GM19395 (cell line): ENCODE data around the gene PRKAR2B.
"Not testable (repeated sequence)": the region's sequence is repeated elsewhere in the genome, so short reads cannot be mapped to it uniquely, and the experiment has no call there.

Source experiments
- ATAC-seq: cut with Tn5 transposase; IDR thresholded peaks from one replicate; pipeline ENCODE4 v1.9.1; 2021; ENCODE audit warnings: mild to moderate bottlenecking, moderate library complexity; ENCODE audit not compliant: unreplicated experiment

Gene PRKAR2B

DNA sequence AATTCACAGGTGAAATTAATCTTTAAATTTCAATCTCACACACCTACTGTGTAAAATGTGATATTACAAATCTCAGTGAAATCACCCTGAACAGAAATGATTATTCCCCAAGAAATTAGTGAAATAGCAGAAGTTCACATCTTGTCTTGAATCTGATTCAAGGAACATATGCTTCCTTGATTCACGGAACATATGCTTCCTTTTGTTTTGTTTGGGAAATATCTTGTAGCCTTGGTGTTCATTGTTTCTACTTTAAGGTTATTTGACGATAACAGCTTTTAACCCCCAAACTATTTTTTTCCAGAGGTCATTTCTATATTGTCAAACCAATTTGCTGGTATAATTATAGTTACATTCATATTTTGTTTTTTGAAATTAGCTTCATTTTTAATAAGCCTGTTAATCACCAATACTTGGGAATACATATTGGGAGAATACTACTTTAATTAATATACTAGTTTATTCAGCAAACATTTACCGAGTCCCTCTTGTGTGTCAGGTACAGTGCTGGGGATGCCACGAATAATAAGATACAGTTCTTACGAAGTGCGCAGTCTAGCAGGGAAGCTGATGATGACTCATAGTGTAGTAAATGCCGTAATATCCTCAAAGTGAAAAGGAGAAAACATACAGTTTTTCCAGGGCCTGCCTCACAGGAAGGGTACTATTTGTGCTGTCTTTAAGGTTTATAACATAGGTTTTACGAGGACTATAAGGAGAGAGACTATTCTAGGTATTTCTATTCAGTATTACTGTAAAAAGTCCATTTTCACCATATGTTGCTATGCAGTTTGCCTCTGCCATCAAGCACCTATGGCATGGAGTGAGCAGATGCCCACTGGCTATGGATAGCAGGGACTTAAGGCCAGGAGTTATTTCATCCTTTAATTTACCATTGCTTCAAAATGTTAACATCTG lies 32.5 kb downstream of the PRKAR2B start:
- ATAC-seq: no peak

DNA sequence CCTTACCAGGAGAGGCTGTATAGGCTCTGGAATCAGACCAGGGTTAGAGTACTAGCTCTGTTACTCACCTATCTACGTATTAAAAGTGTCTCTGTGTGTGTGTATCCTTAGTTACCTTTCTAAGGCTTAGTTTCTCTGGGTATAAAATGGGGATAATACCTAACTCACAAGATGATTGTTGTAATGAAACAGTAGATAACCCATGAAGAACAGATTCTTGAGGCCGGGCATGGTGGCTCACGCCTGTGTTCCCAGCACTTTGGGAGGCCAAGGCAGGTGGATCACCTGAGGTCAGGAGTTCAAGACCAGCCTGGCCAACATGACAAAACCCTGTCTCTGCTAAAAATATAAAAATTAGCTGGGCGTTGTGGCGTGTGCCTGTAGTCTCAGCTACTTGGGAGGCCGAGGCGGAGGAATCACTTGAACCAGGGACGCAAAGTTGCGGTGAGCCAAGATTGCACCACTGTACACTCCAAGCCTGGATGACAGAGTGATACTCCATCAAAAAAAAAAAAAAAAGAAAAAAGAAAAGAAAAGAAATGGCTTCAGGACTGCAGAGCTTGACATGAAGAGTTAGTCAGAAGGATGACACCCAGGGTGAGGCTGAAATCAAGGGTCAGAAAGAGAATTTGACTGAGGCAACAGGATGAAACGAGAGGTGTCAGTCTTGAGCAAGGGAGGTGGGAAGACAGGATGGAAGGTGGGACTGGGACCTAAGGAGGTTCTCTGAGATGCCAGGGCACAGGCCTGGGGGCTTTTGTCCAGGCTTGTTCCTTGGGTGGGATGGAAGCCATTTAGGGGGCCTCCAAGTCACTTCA lies 33.4 kb downstream of the PRKAR2B start:
- ATAC-seq: no peak

DNA sequence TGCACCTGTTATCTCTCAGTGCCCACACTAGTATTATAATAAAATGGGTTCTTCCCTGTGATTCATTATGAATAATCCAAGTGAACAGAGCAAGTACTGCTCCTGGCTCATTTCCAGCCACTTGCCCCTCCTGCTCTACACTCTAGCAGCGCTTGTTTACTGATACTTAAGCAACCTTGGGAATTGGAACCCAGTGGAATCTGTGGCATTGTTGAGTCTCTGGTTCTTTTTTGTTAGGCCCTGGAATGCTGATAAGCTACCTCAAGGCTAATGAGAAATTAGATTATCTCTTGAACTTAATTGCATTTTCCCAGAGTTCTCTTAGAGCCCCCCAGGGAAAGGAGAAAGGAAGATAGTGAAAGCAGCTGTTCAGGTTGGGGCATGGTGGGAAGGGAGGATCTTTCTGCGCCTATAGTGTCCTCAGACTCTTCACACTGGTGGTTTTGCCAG lies 34.0 kb downstream of the PRKAR2B start:
- ATAC-seq: no peak

DNA sequence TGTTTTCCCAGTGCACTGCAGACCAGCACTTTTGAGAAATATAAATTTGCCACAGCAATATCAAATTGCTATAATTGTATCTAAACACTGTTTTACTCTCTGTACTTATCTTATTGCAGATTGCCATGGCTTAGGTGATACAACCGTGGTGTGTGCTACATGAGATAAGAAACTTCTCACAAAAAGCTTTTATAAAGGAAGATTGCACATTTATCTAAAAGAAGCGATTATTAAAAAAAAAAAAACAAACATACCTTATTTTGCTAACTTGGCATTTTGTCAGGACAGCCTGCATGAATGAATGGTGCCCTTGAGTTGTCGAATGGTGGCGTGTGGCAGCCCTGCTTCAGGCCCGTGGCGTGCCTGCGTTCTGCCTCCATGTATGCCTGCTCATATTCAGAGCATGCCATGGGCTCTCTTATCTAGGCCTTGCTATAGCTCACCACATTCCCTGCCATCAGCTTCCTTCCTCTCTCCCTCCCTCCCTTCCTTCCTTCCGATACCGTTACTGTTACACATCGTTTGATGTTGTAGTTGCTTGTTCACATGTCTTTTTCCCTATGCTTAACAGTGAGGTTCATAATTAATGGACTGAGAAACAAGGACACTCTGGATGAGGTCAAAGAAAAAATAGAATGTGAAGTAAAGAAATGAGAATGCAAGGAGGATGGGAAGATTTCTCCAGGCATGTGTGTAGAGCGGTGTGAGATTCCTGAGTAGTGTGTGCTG lies 34.9 kb downstream of the PRKAR2B start:
- ATAC-seq: no peak

DNA sequence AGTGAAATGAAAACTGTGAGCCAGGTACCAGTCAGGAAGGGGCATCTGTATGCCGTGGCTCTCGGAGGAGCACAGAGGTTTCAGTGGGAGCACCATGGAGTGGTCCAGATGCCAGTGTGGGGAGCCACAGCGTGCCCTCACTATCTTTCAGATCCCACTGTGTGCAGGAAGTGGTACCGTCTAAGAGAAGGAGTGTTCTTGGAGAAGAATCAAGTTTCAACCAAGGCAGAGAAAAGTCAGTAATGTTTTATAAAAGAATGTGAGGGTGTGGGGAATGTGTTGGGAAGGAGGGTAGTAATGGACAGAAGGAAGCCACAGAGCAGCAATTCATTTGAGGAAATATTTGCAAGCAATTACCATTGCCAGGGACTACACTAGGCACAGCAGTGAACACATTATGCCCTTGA lies 35.6 kb downstream of the PRKAR2B start:
- ATAC-seq: no peak

DNA sequence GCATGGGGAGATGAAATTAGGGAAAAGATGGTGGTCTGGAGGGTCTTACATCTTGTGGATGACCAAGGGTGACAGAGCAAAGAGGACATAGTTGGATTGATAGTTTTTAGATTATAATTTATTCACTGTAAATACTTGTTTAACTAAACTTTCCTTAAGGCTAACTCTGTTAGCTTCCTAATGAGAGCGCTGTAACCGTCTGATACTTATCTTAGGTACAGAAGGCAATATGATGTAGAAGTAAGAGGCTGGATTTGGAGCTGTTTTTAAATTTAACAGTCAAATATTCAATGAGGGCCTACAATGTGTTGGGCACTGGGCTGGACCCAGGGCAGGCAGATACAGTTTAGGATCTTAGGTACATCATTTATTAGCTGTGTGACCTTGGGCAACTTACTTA lies 36.0 kb downstream of the PRKAR2B start:
- no peak for ATAC-seq

DNA sequence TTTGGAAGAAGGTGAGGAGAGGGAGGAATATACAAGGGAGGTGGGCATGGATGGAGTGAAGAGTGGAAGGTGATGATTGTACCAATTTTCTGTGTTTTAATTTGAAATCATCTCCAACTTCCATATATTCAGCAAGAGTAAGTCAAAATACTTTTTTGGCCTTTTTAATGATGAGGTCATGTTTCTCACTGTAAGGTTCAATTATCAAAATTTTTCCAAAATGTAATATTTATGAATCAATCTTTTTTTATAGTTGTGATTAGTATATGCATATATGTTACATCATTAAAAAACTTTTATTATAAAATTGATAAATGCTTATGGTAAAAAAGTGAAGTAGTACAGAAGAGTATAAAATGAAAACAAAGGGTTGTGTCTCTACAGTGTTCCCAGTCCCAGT lies 40.7 kb downstream of the PRKAR2B start:
- no peak for ATAC-seq

DNA sequence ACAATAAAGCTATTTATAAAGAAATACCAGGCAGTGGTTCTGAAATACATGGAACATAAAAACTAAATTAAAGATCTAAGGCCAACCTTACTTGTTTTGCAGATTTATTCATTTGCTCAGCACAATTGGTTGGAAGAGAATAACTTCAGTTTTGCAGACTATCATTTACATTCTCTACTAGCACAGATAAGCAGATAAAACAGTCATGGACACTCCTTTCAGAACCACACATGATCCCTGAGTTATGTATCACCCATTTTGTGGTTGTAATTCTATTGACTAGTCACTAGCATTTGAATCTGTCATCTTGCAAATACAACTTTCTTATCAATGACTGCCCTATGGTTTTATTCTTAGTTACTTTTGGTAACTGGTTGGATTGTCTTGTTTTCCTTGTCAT lies 45.1 kb downstream of the PRKAR2B start:
- ATAC-seq: no peak

DNA sequence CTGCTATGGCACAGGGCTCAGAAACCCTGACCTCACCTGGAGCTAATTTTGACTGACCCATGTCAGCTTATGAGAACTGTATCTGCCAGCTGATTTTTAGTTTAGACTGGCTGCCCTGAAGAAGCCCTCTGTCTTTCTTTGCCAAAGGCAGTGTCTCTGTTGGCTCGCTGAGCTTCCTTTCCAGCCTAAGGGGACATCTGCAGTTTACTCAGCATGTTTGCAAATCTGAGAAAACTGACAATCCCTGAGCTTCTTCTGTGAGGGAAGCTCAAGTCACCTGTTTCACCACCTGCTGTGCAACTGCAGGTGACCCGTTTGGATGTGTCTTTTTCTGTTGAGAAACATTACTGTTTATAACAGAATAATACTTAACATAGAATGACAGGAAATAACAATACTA lies 46.0 kb downstream of the PRKAR2B start:
- ATAC-seq: no peak

DNA sequence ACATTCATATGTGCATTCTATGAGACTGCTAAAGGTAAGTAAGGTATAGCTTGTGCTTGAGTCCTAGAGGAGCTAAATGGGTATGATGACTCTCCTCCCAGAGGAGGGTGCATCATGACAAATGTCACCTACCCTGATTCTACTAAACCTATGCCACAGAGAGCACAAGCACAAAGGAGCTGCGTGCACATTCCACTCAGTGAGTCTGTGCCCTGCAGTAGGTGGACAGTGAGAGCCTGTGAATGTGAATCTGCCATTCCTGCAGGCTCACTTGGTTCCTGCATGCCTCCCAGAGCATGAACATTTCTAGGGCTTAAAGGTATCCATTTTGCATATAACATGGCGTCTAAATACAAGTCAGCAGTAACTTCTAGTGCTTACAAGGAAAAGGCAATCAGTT lies 46.8 kb downstream of the PRKAR2B start:
- no peak for ATAC-seq

DNA sequence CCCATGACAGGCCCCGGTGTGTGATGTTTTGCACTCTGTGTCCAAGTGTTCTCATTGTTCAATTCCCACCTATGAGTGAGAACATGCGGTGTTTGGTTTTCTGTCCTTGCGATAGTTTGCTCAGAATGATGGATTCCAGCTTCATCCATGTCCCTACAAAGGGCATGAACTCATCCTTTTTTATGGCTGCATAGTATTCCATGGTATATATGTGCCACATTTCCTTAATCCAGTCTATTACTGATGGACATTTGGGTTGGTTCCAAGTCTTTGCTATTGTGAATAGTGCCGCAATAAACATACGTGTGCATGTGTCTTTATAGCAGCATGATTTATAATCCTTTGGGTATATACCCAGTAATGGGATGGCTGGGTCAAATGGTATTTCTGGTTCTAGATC lies 49.2 kb downstream of the PRKAR2B start:
- ATAC-seq: not testable (repeated sequence)

DNA sequence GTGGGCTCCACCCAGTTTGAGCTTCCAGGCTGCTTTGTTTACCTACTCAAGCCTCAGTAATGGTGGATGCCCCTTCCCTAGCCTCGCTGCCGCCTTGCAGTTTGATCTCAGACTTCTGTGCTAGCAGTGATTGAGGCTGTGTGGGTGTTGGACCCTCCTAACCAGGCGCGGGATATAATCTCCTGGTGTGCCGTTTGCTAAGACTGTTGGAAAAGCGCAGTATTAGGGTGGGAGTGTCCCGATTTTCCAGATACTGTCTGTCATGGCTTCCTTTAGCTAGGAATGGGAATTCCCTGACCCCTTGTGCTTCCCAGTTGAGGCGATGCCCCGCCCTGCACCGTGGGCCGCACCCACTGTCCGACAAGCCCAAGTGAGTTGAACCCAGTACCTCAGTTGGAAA lies 54.6 kb downstream of the PRKAR2B start:
- ATAC-seq: not testable (repeated sequence)

DNA sequence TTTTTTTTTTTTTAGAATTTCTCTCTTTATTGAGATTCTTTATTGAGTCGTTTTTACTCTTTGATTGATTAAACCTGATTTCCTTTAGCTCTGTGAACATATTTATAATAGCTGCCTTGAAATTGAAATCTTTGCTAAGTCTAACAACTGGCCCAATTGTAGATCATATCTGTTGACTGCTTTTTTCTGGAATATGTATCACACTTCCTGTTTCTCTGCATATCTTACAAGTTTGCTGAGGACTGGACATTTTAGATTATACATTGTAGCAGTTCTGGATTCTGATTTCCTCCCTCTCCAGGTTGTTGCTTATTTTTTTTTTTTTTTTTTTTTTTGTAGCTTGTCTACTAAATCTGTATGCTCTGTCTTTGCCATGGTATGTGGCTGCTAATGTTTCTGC lies 56.3 kb downstream of the PRKAR2B start:
- ATAC-seq: no peak

DNA sequence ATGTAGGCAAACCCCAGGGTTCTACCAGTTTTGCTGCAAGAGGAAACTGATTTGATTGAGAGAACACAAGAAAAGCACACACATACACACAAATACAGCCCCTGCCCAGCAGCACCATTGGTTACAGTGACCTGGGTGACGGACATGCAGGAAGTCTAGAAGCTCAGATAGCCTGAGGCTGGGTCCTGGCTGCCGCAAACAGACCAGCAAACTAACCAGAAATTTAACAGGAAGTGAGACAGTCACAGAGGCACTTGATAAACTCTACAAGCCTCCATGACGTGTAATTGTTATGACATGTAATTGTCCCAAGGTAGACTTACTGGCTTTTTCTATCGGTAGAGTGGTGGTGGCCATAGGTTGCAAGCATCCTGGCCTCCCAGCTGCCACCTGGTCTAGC lies 58.9 kb downstream of the PRKAR2B start:
- no peak for ATAC-seq

DNA sequence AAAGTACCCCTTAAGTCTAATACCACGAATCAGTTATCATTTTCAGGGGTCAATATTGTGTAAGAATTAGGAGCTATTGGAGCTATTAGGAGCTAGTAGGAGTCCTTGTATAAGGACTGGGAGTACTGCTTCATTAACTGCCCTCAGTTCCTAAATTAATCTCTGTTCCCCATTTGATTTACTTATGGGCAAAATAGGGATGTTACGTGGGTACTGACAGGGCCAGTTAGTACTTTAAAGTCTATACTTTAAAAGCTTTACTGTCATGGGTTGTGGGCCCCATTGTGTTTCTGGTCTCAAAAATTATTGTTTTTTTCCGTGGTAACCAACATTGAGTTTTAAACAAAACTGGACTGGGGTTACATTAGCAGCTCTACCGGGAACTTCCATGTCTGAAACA lies 60.3 kb downstream of the PRKAR2B start:
- no peak for ATAC-seq

DNA sequence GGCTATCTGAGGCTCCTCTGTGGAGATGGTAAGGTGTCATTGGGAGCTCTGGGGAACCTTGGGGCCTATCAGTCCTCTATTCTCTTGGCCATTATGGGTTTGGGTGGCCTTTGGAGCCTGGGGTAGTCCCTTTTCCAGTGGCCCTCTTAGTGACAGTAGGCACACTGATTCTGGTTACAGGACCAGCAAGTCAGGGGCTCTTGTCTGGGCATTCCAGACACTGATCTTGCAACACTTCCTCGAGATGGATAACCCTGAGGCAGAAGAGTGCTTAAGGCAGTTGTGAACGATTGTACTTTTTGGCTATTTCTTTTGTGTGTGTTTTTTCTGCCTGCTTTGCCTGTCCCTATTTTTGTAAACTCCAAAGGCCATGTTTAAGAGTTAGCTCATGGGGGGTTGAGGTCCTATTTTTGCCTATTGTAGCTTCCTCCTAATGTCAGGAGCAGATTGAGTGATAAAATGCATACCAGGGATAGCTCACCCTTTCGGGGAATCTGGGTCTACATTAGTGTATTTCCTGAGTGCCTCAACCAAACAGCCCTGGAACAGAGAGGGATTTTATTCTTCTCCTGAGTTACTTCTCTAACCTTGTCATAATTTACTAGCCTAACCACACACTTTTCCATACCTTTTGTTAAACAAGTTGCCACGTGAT lies 61.2 kb downstream of the PRKAR2B start:
- no peak for ATAC-seq

DNA sequence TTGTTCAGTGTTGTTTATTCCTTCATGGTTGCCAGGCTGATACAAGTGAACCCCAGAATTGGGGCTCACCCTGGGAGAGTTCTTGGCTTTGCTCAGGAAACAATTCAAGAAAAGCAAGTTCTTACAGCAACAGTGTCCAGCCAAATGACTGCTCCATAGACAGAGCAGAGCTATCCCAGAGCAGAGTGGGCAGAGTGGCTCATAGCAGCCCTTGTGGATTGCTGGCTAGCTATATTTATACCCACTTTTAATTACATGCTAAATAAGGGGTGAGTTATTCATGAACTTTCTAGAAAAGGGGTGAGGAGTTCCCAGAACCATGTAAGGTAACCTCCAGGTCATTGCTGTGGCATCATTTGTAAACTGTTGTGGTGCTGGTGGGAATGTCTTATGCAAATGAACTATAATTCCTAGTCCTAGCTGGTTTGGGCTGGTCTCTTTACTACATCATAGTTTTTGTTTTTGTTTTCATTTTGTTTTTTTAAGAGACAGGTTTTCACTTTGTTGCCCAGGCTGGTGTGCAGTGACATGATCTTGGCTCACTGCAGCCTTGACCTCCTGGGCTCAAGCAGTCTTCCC lies 64.4 kb downstream of the PRKAR2B start:
- ATAC-seq: no peak

DNA sequence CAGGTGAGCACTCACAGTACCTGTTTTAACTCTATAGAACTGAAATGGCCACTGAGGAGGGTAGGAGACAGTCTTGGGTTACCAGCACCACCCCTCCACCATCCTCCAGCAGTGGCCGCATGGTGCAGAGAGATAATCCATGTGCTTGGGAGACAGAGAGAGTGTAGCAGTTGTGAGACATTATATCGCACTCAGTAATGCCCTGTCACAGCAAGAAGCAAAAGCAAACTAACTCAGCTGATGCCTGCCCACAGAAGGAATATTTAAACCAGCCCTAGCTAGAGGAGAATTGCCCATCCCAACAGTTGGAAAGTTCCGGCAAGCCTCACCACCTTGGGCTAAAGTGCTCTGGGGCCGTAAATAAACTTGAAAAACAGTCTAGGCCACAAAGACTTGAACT lies 65.5 kb downstream of the PRKAR2B start:
- ATAC-seq: no peak

DNA sequence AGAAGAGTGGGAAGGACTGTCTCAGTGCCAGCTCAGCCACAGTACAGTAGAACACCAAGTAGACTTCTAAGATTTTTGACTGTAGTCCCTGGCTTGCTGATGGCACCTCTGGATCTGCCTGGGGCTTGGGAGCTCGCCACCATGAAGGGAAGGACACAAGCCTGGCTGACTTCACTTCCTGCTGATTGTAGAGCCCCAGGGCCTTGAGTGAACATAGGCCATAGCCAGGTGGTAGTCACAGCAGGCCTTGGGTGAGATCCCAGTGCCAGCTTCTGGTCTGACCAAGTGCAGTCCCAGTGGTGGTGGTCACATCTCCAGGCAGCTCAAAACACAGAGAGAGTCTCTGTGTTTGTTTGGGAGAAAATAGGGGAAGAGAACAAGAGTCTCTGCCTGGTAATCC lies 66.7 kb downstream of the PRKAR2B start:
- no peak for ATAC-seq

DNA sequence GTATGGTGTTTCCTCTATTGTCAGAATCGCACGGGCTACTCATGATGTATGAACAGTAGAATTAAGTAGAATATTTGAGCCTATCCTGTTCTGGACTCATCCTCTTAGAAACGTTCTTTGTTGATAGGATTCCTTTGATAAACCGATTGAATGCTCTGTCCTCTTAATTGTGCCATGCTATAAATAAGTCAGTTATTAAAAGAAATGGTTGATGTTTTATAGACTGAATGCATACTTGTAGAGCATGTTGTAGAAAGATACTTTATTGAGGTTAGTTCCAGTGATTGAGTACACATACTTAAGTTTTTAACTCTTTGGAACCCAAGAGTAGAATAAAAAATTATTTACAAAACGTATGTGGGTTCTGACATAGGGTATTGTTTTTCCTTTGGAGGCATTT lies 69.4 kb downstream of the PRKAR2B start:
- ATAC-seq: no peak
